ENCODE results near the gene GNG4.

- TF ChIP-seq CTCF (IDR thresholded peaks at IDR 0.05), result no peak
- no peak for TF ChIP-seq POLR2A (IDR thresholded peaks at IDR 0.05)
Measured at GRCh38 chr1:235624721-235625333, 24.8 kb downstream of the GNG4 start.
